ENCODE results near the gene ZNF101. TPM values are rescaled to one million over a fixed set of nuclear protein-coding genes. Genes with fewer than 3 reads are reported as not detected.
"Not testable (repeated sequence)": the region's sequence is repeated elsewhere in the genome, so short reads cannot be mapped to it uniquely, and the experiment has no call there.

The ZNF101 gene
- total RNA-seq, 1 experiment from 2014 or later = 12.8 TPM

GRCh38 chr19:19687090-19687489, 18.5 kb downstream of the ZNF101 start (continued):
- no peak for TF ChIP-seq CTCF (IDR thresholded peaks at IDR 0.05 in 2 of 3, conservative IDR thresholded peaks at IDR 0.05 in 1 of 3; ENCODE audit: borderline replicate concordance in 1 of 3, insufficient read depth in 1 of 3, low read depth in 2 of 3, low read length in 2 of 3)

GRCh38 chr19:19689023-19689422, 20.4 kb downstream of the ZNF101 start:
- BruUV-seq (replicated peaks); H2AFZ ChIP-seq (ENCODE audit: low read depth, low read length, poor library complexity, severe bottlenecking); H3K27ac ChIP-seq (ENCODE audit: low read depth, low read length); RAD21 ChIA-PET (ENCODE audit: low non-redundant PET in 1 of 2, low total read pairs in 2 of 2, uncharacterized antibody in 2 of 2, unreplicated experiment in 2 of 2); H3K79me2 ChIP-seq (ENCODE audit: insufficient read depth, low read length); H3K9me3 ChIP-seq (ENCODE audit: control insufficient read depth in 1 of 2, insufficient read depth in 1 of 2, low read depth in 1 of 2, low read length in 2 of 2); H3K9ac ChIP-seq (ENCODE audit: low read length); intact Hi-C loops (cut with micrococcal nuclease); DNase-seq (ENCODE audit: low read depth, low spot score); H4K20me1 ChIP-seq (ENCODE audit: insufficient read depth); H3K36me3 ChIP-seq (ENCODE audit: control insufficient read depth in 1 of 2, insufficient read depth in 2 of 2, low read length in 2 of 2); H3K4me1 ChIP-seq (ENCODE audit: control insufficient read depth in 1 of 2, insufficient read depth in 2 of 2, low read length in 2 of 2); H3K9me2 ChIP-seq (ENCODE audit: insufficient read depth); H3K4me2 ChIP-seq (ENCODE audit: low read length); H3K4me3 ChIP-seq (replicated peaks in 1 of 2; ENCODE audit: low read depth in 1 of 2, low read length in 2 of 2); CTCF ChIA-PET; POLR2A ChIA-PET; H3K27me3 ChIP-seq (ENCODE audit: insufficient read depth, low read length); ATAC-seq: not testable (repeated sequence)

GRCh38 chr19:19691683-19692082, 23.0 kb downstream of the ZNF101 start:
- H3K27ac ChIP-seq (ENCODE audit: low read depth, low read length) = no peak overlapping the region
- no peaks in the 10 kb centered on the region for H3K4me1 ChIP-seq (ENCODE audit: control insufficient read depth in 1 of 2, insufficient read depth in 2 of 2, low read length in 2 of 2)
- CTCF ChIA-PET = no interaction called here
- intact Hi-C loops (cut with micrococcal nuclease) = no loop called here
- ATAC-seq = no peak
- DNase-seq (ENCODE audit: low read depth, low spot score) = no peak
- RAD21 ChIA-PET (ENCODE audit: low non-redundant PET in 1 of 2, low total read pairs in 2 of 2, uncharacterized antibody in 2 of 2, unreplicated experiment in 2 of 2) = no interaction called here
- no peaks in the 10 kb centered on the region for H3K9me2 ChIP-seq (ENCODE audit: insufficient read depth)
- H2AFZ ChIP-seq (ENCODE audit: low read depth, low read length, poor library complexity, severe bottlenecking) = no peak overlapping the region
- H4K20me1 ChIP-seq (ENCODE audit: insufficient read depth) = no peaks in the 10 kb centered on the region
- no peaks in the 10 kb centered on the region for H3K79me2 ChIP-seq (ENCODE audit: insufficient read depth, low read length)
- no peak for TF ChIP-seq EGR1 (IDR thresholded peaks at IDR 0.05; ENCODE audit: low read depth)
- no peak for TF ChIP-seq SRF (IDR thresholded peaks at IDR 0.05; ENCODE audit: low read depth)
- no peak for TF ChIP-seq EZH2 (IDR thresholded peaks at IDR 0.05)
- TF ChIP-seq MAX (IDR thresholded peaks at IDR 0.05) = no peak
- no peak for TF ChIP-seq TCF7L2 (IDR thresholded peaks at IDR 0.05; ENCODE audit: borderline replicate concordance, extremely low read depth, insufficient read depth, insufficient read length)
- TF ChIP-seq JUND (IDR thresholded peaks at IDR 0.05) = no peak
- H3K9me3 ChIP-seq (ENCODE audit: control insufficient read depth in 1 of 2, insufficient read depth in 1 of 2, low read depth in 1 of 2, low read length in 2 of 2) = no peaks in the 10 kb centered on the region; a peak in 1 of 4 replicates
- H3K36me3 ChIP-seq (ENCODE audit: control insufficient read depth in 1 of 2, insufficient read depth in 2 of 2, low read length in 2 of 2) = no peaks in the 10 kb centered on the region
- BruUV-seq (replicated peaks) = no TSS peak
- POLR2A ChIA-PET = no interaction called here
- no peak overlapping the region for H3K9ac ChIP-seq (ENCODE audit: low read length)
- no peaks in the 10 kb centered on the region for H3K27me3 ChIP-seq (ENCODE audit: insufficient read depth, low read length)
- H3K4me3 ChIP-seq (replicated peaks in 1 of 2; ENCODE audit: low read depth in 1 of 2, low read length in 2 of 2) = no peak overlapping the region
- H3K4me2 ChIP-seq (ENCODE audit: low read length) = no peak overlapping the region
